ENCODE measurements around the gene DPF3. TPM values are rescaled to one million over a fixed set of nuclear protein-coding genes. Genes with fewer than 3 reads are reported as not detected.

Gene DPF3
- total and polyA plus RNA-seq, 4 donors: 0.17 to 3.9 (median 0.52) TPM

GRCh38 chr14:72574715-72575114 is 319.2 kb downstream of the DPF3 start:
- Histone ChIP-seq H3K9me3 (ENCODE audit: control insufficient read depth in 4 of 4, insufficient read depth in 3 of 4, low read length in 3 of 4) (no peaks in the 10 kb centered on the region), H3K4me3 (no peak overlapping the region), H3K27me3 (ENCODE audit: control insufficient read depth in 3 of 3, insufficient read depth in 3 of 3, low read length in 2 of 3) (no peaks in the 10 kb centered on the region), H3K9ac (ENCODE audit: insufficient read depth in 1 of 2, low read length in 2 of 2) (no peak overlapping the region), H3K36me3 (ENCODE audit: control insufficient read depth in 4 of 4, insufficient read depth in 4 of 4, low read length in 4 of 4) (no peaks in the 10 kb centered on the region), H3K27ac (ENCODE audit: low read depth in 1 of 2, low read length in 1 of 2) (no peak overlapping the region), H3K4me1 (ENCODE audit: control insufficient read depth in 5 of 5, insufficient read depth in 5 of 5, low read length in 5 of 5) (peaks cover 0 to 10% (median 0%) of the 10 kb centered on the region in 5 donors)
- no peak for TF ChIP-seq CTCF (IDR thresholded peaks at IDR 0.05; ENCODE audit: control extremely low read depth, extremely low read depth)
- 98 to 100% methylated on average over 1 of the region's 1 CpG for WGBS, 2 donors
- DNase-seq (no peak), ATAC-seq (ENCODE audit: insufficient read depth, low FRiP score) (no peak)

- TF ChIP-seq CTCF (IDR thresholded peaks at IDR 0.05; ENCODE audit: control extremely low read depth, extremely low read depth): no peak
- H3K27ac ChIP-seq (ENCODE audit: low read depth in 1 of 2, low read length in 1 of 2): no peak overlapping the region
- H3K27me3 ChIP-seq (ENCODE audit: control insufficient read depth in 3 of 3, insufficient read depth in 3 of 3, low read length in 2 of 3): no peaks in the 10 kb centered on the region
- WGBS, 2 donors: 67 to 74% methylated on average over 9 of the region's 9 CpGs
- peaks cover 0 to 10% (median 0%) of the 10 kb centered on the region in 5 donors for H3K4me1 ChIP-seq (ENCODE audit: control insufficient read depth in 5 of 5, insufficient read depth in 5 of 5, low read length in 5 of 5)
- H3K4me3 ChIP-seq: no peak overlapping the region
- H3K36me3 ChIP-seq (ENCODE audit: control insufficient read depth in 4 of 4, insufficient read depth in 4 of 4, low read length in 4 of 4): no peaks in the 10 kb centered on the region
- ATAC-seq (ENCODE audit: insufficient read depth, low FRiP score): no peak
- DNase-seq: peak in 2 of 3 donors; percentile 39 to 43
- H3K9me3 ChIP-seq (ENCODE audit: control insufficient read depth in 4 of 4, insufficient read depth in 3 of 4, low read length in 3 of 4): no peaks in the 10 kb centered on the region
- no peak overlapping the region for H3K9ac ChIP-seq (ENCODE audit: insufficient read depth in 1 of 2, low read length in 2 of 2)
These were observed 320.0 kb downstream of the DPF3 start for GRCh38 chr14:72573725-72574417.

Small RNA genes lying within 50 kb of the gene (small RNA-seq; reads per million reads assigned to genes)
- gene RF00019 (ENCODE audit: low replicate concordance): not detected

Other genes starting within 250 kb of the DPF3 start
- gene DCAF4, start 32.4 kb upstream of the DPF3 start, total RNA-seq: 10 to 100 TPM; 12.9 to 13.5 TPM
- 1 to 10 TPM; 5.2 to 9.4 TPM for gene DCAF4, start 32.4 kb upstream of the DPF3 start, polyA plus RNA-seq
- 10 to 100 TPM; 17.1 to 17.7 TPM for gene ZFYVE1, start 133.0 kb upstream of the DPF3 start, total RNA-seq
- gene ZFYVE1, start 133.0 kb upstream of the DPF3 start, polyA plus RNA-seq: 10 to 100 TPM in 1 of 2 donors, 1 to 10 TPM in 1; 4.1 to 11.4 TPM
- 100 to 1,000 TPM in 1 of 2 donors, 10 to 100 TPM in 1; 59.4 to 103 TPM for gene RBM25, start 164.4 kb upstream of the DPF3 start, total RNA-seq
- gene RBM25, start 164.4 kb upstream of the DPF3 start, polyA plus RNA-seq: 10 to 100 TPM; 27.9 to 50.7 TPM
- gene PSEN1, start 242.4 kb upstream of the DPF3 start, total RNA-seq: 10 to 100 TPM; 52.7 to 64.7 TPM
- 10 to 100 TPM; 33.6 to 48.6 TPM for gene PSEN1, start 242.4 kb upstream of the DPF3 start, polyA plus RNA-seq

Measured in lung (tissue), 13 donors.